Activated CD8-positive, alpha-beta memory T cell treated with anti-CD3 and anti-CD28 coated beads for 4 hours (primary cell): ENCODE data around the gene SEC63.
"Not testable (repeated sequence)": the region's sequence is repeated elsewhere in the genome, so short reads cannot be mapped to it uniquely, and the experiment has no call there.

Experiments
- DNase-seq, 2 donors: peaks; one replicate each; pipeline ENCODE4 v3.0.0-alpha.2; 2020; ENCODE audit warnings: low read depth in 2 of 2

The SEC63 gene

DNA sequence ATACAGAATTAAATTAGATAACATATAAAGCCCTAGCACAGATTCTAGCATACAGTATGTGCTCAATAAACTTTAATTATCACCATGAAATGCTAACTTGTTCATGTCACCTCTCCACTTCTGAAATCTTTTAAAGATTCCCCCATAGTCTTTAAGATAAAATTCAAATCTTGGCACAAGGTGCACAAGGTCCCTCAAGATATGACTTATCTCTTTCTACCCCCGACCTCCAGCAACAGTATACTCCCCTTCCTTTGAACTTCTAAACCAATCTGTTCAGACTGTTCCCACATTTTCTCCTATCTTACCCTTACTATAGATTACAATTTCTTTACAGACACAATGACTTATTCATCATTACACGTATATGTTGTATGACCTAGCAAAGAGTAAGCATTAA, 29.0 kb downstream of the SEC63 start:
- DNase-seq: no peak

DNA sequence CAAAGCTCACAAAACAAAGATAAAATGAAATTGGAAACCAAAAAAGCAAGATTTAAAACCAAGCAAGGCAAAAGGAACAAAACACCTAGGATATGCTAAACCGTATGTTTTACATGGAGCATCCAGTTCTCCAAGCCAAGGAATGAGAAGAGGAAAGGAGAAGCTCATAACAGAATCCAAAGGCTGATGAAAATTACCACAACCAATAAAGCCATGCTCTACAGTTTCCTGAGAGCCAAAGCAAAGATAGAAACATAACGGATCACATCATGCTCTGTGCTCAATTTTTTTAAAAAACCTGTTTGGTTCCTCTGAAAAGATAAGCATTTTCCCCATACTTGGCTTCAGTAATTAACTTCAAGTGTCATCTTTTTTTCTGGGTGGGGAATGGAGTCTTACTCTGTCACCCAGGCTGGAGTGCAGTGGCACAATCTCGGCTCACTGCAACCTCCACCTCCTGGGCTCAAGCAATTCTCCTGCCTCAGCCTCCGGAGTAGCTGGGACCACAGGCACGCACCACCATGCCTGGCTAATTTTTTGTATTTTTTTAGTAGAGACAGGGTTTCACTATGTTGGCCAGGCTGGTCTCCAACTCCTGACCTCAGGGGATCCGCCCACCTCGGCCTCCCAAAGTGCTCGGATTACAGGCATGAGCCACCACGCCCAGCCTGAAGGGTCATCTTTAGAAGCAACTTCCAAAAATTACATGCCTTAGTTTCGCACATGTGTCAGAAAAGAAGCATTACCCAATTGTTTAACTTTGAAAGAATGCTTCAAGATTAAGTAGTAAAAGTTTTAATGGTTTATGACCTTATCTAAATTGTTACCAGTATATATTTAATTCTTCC, 31.1 kb downstream of the SEC63 start:
- not testable (repeated sequence) for DNase-seq

DNA sequence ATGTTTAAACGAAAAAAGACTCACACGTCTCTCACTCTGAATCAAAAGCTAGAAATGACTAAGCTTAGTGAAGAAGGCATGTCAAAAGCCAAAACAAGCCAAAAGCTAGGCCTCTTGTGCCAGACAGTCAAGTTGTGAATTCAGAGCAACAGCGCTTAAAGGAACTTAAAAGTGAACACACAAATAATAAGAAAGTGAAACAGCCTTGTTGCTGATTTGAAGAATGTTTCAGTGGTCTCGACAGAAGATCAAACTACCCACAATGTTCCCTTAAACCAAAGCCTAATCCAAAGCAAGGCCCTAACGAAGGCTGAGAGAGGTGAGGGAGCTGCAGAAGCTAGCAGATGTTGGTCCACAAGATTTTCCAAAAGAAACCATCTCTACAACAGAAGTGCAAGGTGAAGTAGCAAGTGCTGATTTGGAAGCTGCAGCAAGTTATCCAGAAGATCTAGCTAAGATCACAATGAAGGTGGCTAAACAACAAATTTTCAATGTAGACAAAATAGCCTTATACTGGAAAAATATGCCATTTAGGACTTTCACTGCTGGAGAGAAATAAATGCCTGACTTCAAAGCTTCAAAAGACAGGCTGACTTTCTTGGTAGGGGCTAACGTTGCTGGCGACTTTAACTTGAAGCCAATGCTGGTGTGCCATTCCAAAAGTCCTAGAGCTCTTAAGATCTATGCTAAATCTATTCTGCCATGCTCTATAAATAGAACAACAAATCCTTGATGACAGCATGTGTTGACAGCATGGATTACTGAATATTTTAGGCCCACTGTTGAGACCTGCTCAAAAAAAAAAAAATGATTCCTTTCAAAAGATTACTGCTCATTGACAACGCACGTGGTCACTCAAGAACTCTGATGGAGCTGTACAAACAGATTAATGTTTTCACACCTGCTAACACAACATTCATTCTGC, 40.3 kb downstream of the SEC63 start:
- no peak for DNase-seq

DNA sequence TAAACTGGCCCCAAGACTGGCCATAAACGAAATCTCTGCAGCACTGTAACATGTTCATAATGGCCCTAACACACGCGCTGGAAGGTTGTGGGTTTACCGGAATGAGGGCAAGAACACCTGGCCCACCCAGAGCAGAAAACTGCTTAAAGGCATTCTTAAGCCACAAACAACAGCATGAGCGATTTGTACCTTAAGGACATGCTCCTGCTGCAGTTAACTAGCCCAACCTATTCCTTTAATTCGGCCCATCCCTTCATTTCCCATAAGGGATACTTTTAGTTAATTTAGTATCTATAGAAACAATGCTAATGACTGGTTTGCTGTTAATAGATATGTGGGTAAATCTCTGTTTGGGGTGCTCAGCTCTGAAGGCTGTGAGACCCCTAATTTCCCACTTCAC, 41.0 kb downstream of the SEC63 start:
- DNase-seq: not testable (repeated sequence)

DNA sequence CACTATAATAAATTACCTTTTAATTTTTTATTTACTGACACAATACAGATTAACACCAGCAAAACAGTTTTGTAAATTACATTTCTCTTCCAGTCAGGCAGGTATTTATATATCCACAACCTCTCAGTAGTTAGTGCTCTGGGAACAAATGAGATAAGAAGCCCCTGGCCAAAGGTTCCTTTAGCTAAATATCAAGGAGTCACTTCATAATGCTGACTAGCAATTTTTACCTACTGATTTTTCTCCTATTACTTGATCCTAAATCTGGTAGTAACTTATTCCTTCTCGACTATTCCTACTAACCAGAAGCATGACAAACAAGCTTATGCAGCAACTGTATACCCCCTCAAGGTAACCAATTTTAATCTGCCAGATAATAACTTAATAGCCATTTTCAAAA, 46.3 kb downstream of the SEC63 start:
- no peak for DNase-seq

DNA sequence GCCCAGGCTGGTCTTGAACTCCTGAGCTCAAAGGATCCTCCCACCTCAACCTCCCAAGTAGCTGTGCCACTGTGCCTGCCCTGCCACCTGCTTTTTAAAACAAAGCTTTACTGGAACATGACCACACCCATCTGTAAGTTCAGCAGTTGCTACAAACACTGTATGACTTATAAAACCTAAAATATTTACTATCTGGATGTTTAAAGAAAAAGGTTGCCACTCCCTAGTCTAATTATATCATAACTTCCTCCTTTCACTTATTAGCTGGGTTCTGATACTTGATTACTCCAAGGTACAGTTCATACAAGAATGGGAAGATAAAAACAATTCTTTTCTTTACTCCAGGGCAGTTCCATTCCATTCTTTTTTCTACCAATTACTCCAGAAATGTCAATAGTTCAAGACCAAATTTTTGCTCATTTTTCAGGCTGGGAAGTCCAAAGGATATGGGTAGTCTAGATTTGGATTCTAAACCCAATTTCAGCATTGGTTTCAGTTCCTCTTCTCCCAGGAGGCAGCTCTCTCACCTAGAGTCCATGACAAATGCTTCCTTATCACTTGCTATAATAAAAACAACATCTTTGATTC, 63.1 kb downstream of the SEC63 start:
- no peak for DNase-seq

DNA sequence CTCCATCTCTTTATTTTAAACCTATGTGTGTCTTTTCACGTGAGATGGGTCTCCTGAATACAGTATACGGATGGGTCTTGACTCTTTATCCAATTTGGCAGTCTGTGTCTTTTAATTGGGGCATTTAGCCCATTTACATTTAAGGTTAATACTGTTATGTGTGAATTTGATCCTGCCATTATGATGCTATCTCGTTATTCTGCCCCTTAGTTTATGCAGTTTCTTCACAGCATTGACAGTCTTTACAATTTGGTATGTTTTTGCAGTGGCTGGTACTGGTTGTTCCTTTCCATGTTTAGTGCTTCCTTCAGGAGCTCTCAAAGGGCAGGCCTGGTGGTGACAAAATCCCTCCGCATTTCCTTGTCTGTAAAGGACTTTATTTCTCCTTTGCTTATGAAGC, 67.6 kb downstream of the SEC63 start:
- DNase-seq: not testable (repeated sequence)

DNA sequence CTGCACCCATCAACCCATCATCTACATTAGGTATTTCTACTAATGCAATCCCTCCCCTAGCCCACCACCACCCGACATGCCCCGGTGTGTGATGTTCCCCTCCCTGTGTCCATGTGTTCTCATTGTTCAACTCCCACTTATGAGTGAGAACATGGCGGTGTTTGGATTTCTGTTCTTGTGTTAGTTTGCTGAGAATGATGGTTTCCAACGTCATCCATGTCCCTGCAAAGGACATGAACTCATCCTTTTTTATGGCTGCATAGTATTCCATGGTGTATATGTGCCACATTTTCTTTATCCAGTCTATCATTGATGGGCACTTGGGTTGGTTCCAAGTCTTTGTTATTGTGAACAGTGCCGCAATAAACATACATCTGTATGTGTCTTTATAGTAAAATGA, 72.1 kb downstream of the SEC63 start:
- not testable (repeated sequence) for DNase-seq

DNA sequence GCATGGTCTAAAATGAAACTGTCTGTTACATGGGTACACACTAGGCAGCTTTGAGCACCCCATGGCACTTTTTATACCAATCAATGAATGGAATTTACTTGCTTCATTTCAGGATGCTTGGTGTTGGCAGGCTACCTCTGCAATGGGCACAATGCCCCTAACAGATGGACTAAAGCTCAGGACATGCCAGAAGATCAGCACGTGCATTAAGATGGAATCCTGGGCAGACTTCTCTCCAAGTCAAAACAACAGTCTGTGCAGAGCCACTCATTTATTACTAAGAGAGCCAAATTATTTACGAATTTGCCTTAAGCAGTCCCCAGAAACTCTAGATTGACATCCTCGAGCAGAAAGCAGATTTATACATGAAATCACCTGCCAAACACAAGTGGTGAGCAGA, 78.1 kb downstream of the SEC63 start:
- DNase-seq: no peak

DNA sequence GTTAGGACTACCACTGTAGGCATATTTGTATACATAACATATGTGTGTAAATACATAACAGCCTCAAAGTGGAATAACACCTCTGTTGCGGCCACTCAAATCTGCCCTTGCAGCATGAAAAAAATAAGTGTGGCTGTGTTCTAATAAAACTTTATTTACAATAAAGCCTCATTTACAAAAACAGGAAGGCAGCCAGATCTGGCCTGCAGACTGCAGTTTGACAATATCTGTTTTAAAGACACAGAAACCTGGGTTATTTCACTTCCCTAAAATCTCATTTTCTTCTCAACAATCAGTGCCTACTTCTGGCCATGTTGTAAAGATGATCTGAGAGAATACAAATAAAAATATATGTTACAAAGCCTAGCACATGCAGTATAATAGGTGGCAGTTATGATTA, 80.0 kb downstream of the SEC63 start:
- DNase-seq: no peak

DNA sequence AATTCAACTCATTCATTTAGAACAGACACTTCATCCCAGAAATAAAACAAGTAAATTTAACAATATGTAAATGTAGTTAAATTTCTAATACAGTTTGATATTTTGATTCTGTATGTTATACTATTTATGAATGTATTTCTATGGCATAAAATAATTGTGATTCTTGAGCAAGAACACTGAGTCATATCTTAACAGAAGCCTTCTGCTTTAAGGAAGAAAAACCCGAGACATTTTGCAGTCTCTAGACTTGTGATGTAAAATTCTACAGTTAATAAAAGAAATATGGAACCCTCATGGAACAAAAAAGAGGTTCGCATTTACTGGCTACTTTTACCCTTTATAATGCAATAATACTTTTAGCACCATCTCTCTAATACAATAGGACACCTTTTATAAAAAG, 86.0 kb downstream of the SEC63 start:
- DNase-seq: no peak

DNA sequence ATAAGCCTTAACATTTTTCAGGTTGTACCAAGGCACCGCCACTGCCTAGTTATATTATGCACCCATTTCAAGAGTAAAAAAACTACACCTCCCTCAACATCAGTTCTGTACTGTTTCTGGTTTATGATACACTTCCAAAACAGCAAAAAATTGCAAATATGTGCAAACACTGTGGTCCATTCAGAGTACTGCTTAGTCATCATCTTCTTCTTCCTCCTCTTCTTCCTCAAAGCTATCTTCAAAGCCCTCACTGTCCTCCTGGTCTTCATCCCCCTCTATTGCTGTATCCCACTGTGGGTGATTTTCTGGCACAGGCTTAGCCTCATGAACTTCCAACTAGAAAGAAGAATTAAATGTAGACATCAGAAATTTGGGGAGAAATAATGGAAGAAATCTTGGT, 86.5 kb downstream of the SEC63 start:
- DNase-seq: not testable (repeated sequence)

DNA sequence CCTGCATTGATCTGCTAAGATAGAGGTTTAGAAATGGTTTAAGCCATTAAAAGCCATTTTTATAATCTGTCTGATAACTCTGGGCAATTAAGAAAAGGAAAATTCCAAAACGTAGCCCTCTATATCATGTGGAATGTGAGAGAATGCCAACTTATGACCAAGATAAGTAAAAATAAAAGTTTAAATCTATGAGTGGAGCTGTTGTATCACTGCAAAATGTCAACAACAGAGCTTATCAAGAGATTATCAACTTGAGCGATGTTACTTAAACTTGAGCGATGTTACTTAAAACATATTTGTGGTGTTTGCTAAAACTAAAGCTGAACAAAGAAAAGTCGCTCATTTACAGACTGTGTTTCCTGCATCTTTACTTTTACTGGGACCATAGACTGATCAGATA, 87.0 kb downstream of the SEC63 start:
- no peak for DNase-seq

DNA sequence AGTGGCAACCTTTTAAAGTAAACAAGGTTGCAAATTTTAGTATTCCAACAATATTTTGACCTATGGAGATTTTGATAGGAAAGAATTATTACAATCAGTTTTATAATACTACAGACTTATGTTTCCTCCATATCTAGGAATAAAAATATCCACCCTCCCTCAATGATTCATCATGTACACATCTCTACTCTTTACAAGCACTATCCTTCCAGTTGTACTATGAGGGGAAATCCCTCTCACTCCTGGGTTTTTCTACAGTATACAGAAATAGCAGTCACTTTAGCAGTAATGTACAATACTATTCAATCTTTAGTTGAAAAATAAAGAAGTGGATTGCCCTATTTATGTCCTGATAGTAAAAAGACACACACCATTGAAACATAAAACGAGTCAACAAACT, 87.6 kb downstream of the SEC63 start:
- no peak for DNase-seq

DNA sequence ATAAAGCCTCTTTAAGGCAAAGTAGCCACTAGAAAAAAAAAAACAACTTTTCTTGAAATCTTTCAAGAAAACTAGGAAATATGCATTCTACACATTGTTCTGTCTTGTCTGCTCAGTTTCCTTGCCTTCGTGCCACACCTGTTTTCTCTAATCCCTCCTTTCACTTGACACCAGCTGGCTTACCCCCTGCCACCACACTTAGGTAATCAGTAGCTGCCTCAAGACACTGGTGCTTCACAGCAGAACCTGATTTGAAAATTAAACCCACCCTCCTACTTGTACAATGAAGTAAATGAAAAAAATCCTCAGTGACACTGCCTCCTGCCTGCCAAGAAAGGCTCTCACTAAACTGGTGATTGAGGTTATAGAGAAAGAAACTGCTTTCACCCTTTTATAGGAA, 88.1 kb downstream of the SEC63 start:
- no peak for DNase-seq

DNA sequence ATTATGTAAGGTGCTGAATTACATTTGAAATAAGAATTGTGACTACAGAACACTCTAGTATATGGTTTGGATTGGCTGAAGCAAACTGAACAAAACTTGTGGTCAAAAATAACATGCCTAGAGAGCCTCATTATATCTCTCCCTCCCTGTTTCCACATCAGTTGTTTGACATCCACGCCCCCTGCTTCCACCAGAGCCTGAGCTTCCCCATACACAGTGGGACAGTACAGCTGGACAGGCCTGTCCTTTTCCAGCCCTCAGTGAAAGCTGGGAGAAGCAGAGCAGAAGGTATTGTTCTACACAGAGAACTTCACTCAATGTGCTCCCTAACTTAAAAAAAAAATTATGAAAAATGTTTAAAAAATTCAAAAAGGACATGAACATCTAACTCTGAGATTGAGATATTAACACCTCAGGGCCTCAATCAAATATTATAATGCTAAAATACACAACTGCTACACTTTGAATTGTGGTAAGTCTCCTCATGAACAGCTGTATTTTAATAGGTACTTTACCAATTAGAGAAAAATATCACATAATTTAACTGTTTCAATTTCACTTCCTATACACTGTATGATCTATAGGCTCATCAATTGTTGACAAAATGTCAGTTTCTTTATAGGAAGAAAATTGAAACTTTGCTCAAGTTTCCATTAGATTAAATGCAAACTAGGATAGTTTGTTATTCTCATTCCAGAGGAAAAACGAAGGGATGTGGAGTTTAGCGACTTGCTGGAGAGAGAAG, 89.0 kb downstream of the SEC63 start:
- no peak for DNase-seq

DNA sequence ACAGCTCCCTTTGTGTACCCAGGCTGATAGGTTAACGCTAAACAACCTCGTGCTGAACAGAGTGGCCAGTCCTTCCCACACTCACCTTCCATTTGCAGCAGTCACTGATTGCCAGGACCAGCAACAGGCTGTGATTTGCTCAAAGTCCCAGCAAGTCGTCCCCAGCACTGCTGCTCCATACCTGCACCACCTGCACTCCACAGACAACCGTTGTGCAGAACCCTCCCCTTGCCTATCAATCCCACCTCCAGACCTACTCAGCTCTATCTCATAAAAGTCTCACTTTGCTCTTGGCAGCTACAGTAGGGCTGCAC, 90.7 kb downstream of the SEC63 start:
- no peak for DNase-seq

DNA sequence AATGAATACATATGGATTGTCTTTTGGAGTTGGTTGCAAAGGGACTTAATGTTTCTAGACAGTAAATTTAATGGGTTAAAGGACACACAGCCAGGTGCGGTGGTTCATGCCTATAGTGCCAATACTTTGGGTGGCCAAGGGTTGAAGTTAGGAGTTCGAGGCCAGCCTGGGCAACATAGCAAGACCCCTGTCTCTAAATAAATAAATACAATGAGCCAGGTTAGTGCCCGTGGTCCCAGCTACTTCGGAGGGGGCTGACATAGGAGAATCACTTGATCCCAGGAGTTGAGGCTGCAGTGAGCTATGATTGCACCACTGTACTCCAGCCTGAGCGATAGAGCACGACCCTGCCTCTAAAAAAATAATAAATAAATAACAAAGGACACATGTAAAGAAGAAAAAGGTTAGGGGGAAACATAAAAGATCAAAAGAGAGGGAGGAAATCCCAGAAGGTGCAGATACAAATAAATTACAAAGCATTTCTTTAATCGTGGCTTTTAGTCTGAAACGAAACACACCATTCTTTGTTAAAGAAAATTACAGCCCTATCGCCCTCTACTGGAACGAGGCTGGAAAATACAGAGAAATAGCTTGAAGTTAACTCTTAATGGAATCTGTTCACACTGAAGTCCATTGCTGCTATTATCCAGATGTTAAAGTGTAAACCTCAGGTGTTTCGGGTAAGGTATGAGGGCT, 91.3 kb downstream of the SEC63 start:
- no peak for DNase-seq

DNA sequence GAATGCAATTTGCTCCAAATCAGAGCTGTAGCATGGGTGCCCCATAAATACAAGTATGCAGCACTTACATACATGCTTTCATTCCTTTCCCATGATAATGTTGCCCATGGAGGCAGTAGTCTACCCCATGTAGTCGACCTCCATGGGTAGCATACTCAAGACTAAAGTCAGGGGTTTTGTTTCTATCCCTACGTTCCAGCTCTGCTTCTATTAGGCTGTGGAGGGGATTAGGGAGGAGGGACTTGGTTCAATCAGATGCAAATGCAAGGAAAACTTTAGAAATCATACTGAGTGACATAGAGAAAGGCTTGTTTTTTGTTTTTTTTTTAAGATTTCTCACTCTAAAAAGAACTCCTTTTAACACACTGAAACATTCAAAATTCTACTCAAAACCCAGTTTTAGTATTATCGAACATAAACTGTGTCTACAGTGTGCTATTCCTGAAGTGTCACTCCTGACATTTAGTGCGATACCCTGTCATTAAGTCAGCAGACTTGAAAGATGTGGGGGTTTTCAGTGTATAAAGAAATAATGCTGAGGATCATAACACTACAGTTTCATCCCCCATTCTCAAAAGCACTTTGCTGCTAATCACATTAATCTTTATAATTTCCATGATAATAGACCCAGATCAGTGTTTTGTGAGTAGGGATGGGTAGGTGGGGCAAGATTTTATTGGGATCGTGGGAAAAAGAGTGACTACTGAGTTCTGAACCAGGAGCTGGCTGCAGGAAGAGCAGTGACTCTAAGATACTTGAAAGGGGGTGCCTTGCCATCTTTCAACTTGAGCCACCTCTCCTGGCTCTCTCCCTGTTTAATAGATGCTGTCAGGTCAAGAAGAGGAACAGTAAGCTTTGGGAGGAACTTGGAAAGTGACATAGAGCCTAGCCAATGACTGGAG, 93.5 kb downstream of the SEC63 start:
- no peak for DNase-seq

DNA sequence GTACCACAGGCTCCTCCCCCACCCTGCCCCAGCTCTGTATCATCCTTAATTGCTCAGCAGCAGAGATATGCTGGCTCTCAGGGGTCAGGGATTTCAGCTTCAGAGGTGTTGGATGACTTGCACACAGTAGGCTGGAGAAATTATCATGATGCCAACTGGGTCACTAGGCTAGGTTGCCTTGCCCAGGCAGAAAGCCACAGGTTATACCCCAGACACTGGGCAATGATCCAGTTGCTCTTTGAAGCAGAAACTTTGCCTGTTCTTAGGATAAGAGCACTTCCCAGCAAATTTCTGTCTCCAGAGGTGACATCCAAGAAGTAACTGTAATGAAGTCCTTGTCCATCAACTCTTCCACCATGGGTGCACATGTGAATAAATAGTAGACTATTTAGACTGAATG, 95.6 kb downstream of the SEC63 start:
- DNase-seq: no peak
